A673 (cell line): ENCODE measurements around the gene ZNF417. TPM values are rescaled to one million over a fixed set of nuclear protein-coding genes. Genes with fewer than 3 reads are reported as not detected.

ENCODE experiments used
- BruUV-seq: library from RNA; stranded (reverse); fragments of 400-500 nt; replicated peaks from 2 replicates; lab custom pipeline; 2021; lab: Mats Ljungman, UMichigan
- CTCF ChIA-PET: fragments of 300-600 bp; sonication (Branson Sonifier 250); formaldehyde crosslinking; loops from one replicate; lab custom pipeline; 2022; ENCODE audit warnings: antibody characterized with exemption; lab: Charles Lee
- POLR2A ChIA-PET: fragments of 300-600 bp; sonication (Branson Sonifier 250); formaldehyde crosslinking; loops from one replicate; lab custom pipeline; 2022; ENCODE audit warnings: antibody characterized with exemption; ENCODE audit not compliant: low non-redundant PET; lab: Charles Lee
- DNase-seq: peaks from one replicate; pipeline ENCODE4 v3.0.0-alpha.2; 2015; ENCODE audit warnings: low spot score
- H3K27ac ChIP-seq: fragments of 200-600 bp; sonication (generic); 2 replicates; pipeline ENCODE4 v1.5.1; 2016; ENCODE audit warnings: mixed run types, low read depth, mild to moderate bottlenecking, mixed read lengths, antibody characterized with exemption, low read length; ENCODE audit not compliant: poor library complexity, severe bottlenecking
- H3K27me3 ChIP-seq: fragments of 200-600 bp; sonication (generic); replicated peaks from 2 replicates; pipeline ENCODE4 v1.6.1; 2017; ENCODE audit warnings: mixed run types, low read depth, mild to moderate bottlenecking, mixed read lengths, antibody characterized with exemption, low read length; ENCODE audit not compliant: insufficient read depth, poor library complexity
- H3K36me3 ChIP-seq: fragments of 200-600 bp; sonication (generic); 2 replicates; pipeline ENCODE4 v1.6.1; 2016; ENCODE audit warnings: mixed run types, mild to moderate bottlenecking, mixed read lengths, antibody characterized with exemption, low read length; ENCODE audit not compliant: insufficient read depth, poor library complexity, severe bottlenecking
- H3K4me1 ChIP-seq: fragments of 200-600 bp; sonication (generic); 2 replicates; pipeline ENCODE4 v1.6.1; 2017; ENCODE audit warnings: mixed run types, mild to moderate bottlenecking, mixed read lengths, antibody characterized with exemption, low read length; ENCODE audit not compliant: insufficient read depth, poor library complexity, severe bottlenecking
- H3K4me3 ChIP-seq: fragments of 200-600 bp; sonication (generic); 2 replicates; pipeline ENCODE4 v1.5.1; 2016; ENCODE audit warnings: low read depth, mixed run types, mild to moderate bottlenecking, mixed read lengths, low read length; ENCODE audit not compliant: poor library complexity, severe bottlenecking
- H3K9me3 ChIP-seq: fragments of 200-600 bp; sonication (generic); 2 replicates; pipeline ENCODE4 v1.6.1; 2016; ENCODE audit warnings: mixed run types, low read depth, mild to moderate bottlenecking, mixed read lengths, antibody characterized with exemption, low read length; ENCODE audit not compliant: poor library complexity, severe bottlenecking
- CTCF ChIP-seq: fragments of 300-800, 200-600 bp; sonication (generic); conservative IDR thresholded peaks from 2 replicates; pipeline ENCODE4 v1.5.1; 2017; ENCODE audit warnings: low read depth, mild to moderate bottlenecking, antibody characterized with exemption, low read length, moderate library complexity, mixed read lengths
- EZH2 ChIP-seq: fragments of 200-600 bp; sonication (generic); IDR thresholded peaks from 2 replicates; pipeline ENCODE4 v1.6.1; 2017; ENCODE audit warnings: borderline replicate concordance, low read depth, mild to moderate bottlenecking, mixed read lengths, antibody characterized with exemption, low read length; ENCODE audit not compliant: poor library complexity, severe bottlenecking
- intact Hi-C: fragments of 100-400 bp; cut with micrococcal nuclease; formaldehyde crosslinking; loops from one replicate; pipeline ENCODE4 v1.10.0; 2022; ENCODE audit not compliant: unreplicated experiment
- total RNA-seq: library from RNA; stranded (reverse); gene quantifications from 2 replicates; pipeline ENCODE4 v1.2.3, GENCODE V29; 2021

The ZNF417 gene
- total RNA-seq, 1 experiment from 2014 or later = 14.1 TPM

GRCh38 chr19:57954996-57955395 is 38.6 kb upstream of the ZNF417 start:
- TF ChIP-seq EZH2 = no peak
- no peak for TF ChIP-seq CTCF
- Histone ChIP-seq H3K4me1 (no peaks in the 10 kb centered on the region), H3K27ac (no peak overlapping the region), H3K36me3 (no peaks in the 10 kb centered on the region), H3K27me3 (no peaks in the 10 kb centered on the region), H3K9me3 (peaks cover 20% of the 10 kb centered on the region), H3K4me3 (no peak overlapping the region)
- CTCF ChIA-PET = no interaction called here
- intact Hi-C loops = no loop called here
- POLR2A ChIA-PET = no interaction called here
- no peak for DNase-seq
- no TSS peak for BruUV-seq

GRCh38 chr19:57949702-57950101 is 33.3 kb upstream of the ZNF417 start:
- no TSS peak for BruUV-seq
- intact Hi-C loops = no loop called here
- Histone ChIP-seq H3K27ac (no peak overlapping the region), H3K4me3 (no peak overlapping the region), H3K4me1 (no peaks in the 10 kb centered on the region), H3K9me3 (peaks cover 22% of the 10 kb centered on the region), H3K27me3 (no peaks in the 10 kb centered on the region), H3K36me3 (no peaks in the 10 kb centered on the region)
- DNase-seq = no peak
- POLR2A ChIA-PET = no interaction called here
- CTCF ChIA-PET = no interaction called here
- TF ChIP-seq EZH2 (no peak), CTCF (no peak)

GRCh38 chr19:57949296-57949695 is 32.9 kb upstream of the ZNF417 start:
- TF ChIP-seq EZH2 (no peak), CTCF (no peak)
- peaks cover 22% of the 10 kb centered on the region for H3K9me3 ChIP-seq
- H3K36me3 ChIP-seq = no peaks in the 10 kb centered on the region
- no peak overlapping the region for H3K27ac ChIP-seq
- no peak overlapping the region for H3K4me3 ChIP-seq
- ChIA-PET CTCF (no interaction called here), POLR2A (no interaction called here)
- DNase-seq = no peak
- no peaks in the 10 kb centered on the region for H3K27me3 ChIP-seq
- H3K4me1 ChIP-seq = no peaks in the 10 kb centered on the region
- no TSS peak for BruUV-seq
- intact Hi-C loops = no loop called here
